Fibroblast of mammary gland (primary cell): ENCODE measurements around the gene MED20.

Experiments
- DNase-seq: peaks from one replicate; pipeline ENCODE4 v3.0.0-alpha.2; 2010; ENCODE audit warnings: low read depth
- H3K4me3 ChIP-seq: 2 replicates; pipeline ENCODE4 v1.5.1; 2011; ENCODE audit warnings: low read depth, mild to moderate bottlenecking, low read length, moderate library complexity; ENCODE audit not compliant: control insufficient read depth
- CTCF ChIP-seq: conservative IDR thresholded peaks from 2 replicates; pipeline ENCODE4 v1.5.1; 2011; ENCODE audit warnings: low read depth, low read length, inconsistent platforms; ENCODE audit not compliant: control insufficient read depth, insufficient read depth

The MED20 gene

GRCh38 chr6:41935685-41936072 lies 14.7 kb upstream of the MED20 start:
- TF ChIP-seq CTCF, result no peak

GRCh38 chr6:41935193-41935574 lies 14.2 kb upstream of the MED20 start:
- no peak for DNase-seq
- no peak overlapping the region for H3K4me3 ChIP-seq
- TF ChIP-seq CTCF, result no peak

More at GRCh38 chr6:41935685-41936072, 14.7 kb upstream of the MED20 start:
- no peak for DNase-seq
- H3K4me3 ChIP-seq, result no peak overlapping the region

- no peak for TF ChIP-seq CTCF
- no peak overlapping the region for H3K4me3 ChIP-seq
- no peak for DNase-seq
These were observed 13.6 kb upstream of the MED20 start for GRCh38 chr6:41934278-41935192.

- no peak for DNase-seq
- H3K4me3 ChIP-seq, result no peak overlapping the region
- TF ChIP-seq CTCF, result no peak
These were observed 11.4 kb upstream of the MED20 start for GRCh38 chr6:41932378-41932777.

GRCh38 chr6:41931792-41932191 lies 10.9 kb upstream of the MED20 start:
- no peak for TF ChIP-seq CTCF
- no peak overlapping the region for H3K4me3 ChIP-seq
- no peak for DNase-seq

DNA sequence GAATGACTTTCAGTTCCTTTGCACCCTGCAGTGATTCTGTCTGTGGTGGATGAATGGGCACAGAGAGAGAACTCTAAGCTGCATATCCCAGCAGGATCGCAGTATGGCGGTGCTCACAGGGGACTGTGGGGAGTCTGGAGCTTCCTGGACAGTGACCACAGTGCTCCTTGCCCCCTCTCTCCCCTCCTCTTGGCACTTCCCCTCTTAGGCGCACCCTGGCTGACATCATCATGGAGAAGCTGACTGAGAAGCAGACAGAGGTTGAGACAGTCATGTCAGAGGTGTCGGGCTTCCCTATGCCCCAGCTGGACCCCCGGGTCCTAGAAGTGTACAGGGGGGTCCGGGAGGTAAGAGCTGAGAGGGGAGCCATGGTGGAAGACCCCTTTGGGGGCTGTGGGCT lies 9.0 kb upstream of the MED20 start:
- TF ChIP-seq CTCF, result no peak

More for the DNA sequence above, 9.0 kb upstream of the MED20 start:
- DNase-seq, result no peak
- no peak overlapping the region for H3K4me3 ChIP-seq
